ENCODE measurements around the gene IP6K2.

GRCh38 chr3:48708481-48708889 is 8.5 kb downstream of the IP6K2 start:
- TF ChIP-seq ATF2 (CRISPR knock-in tag; IDR thresholded peaks at IDR 0.05) (no peak), ZNF18 (CRISPR knock-in tag; IDR thresholded peaks at IDR 0.05; ENCODE audit: insufficient replicate concordance) (no peak), ZNF274 (CRISPR knock-in tag; IDR thresholded peaks at IDR 0.05) (no peak), ZNF746 (CRISPR knock-in tag; IDR thresholded peaks at IDR 0.05) (no peak), ZNF263 (CRISPR knock-in tag; IDR thresholded peaks at IDR 0.05) (no peak), E2F1 (CRISPR knock-in tag; IDR thresholded peaks at IDR 0.05) (no peak)

Measured in HepG2 (cell line).